IPS DF 4.7 (cell line): ENCODE measurements around the gene GFY.

ENCODE experiments used
- DNase-seq: peaks from one replicate; pipeline ENCODE4 v3.0.0-alpha.2; 2013; ENCODE audit warnings: low spot score; ENCODE audit errors: extremely low read depth

The GFY gene

GRCh38 chr19:49427855-49428546 lies 2.8 kb downstream of the GFY start:
- DNase-seq = no peak

GRCh38 chr19:49428547-49429451 lies 3.6 kb downstream of the GFY start:
- DNase-seq = no peak

GRCh38 chr19:49430172-49430677 lies 5.0 kb downstream of the GFY start:
- no peak for DNase-seq

GRCh38 chr19:49430678-49431329 lies 5.6 kb downstream of the GFY start:
- DNase-seq = no peak

GRCh38 chr19:49431330-49431749 lies 6.2 kb downstream of the GFY start:
- no peak for DNase-seq

- no peak for DNase-seq
Measured at GRCh38 chr19:49432141-49433073, 7.2 kb downstream of the GFY start.

GRCh38 chr19:49433240-49433901 lies 8.2 kb downstream of the GFY start:
- no peak for DNase-seq

GRCh38 chr19:49434907-49435583 lies 9.9 kb downstream of the GFY start:
- no peak for DNase-seq

- no peak for DNase-seq
Measured at GRCh38 chr19:49435670-49436069, 10.5 kb downstream of the GFY start.

- DNase-seq = no peak
Measured at GRCh38 chr19:49436381-49437017, 11.3 kb downstream of the GFY start.

- no peak for DNase-seq
Measured at GRCh38 chr19:49437231-49437630, 12.0 kb downstream of the GFY start.

- DNase-seq = no peak
Measured at GRCh38 chr19:49438261-49438660, 13.1 kb downstream of the GFY start.

GRCh38 chr19:49439836-49440235 lies 14.6 kb downstream of the GFY start:
- DNase-seq = no peak

- DNase-seq = no peak
Measured at GRCh38 chr19:49440439-49441209, 15.4 kb downstream of the GFY start.

- no peak for DNase-seq
Measured at GRCh38 chr19:49441210-49441959, 16.2 kb downstream of the GFY start, which contains the start of gene SLC17A7. Gene SLC17A7, minus strand, starts transcription at chr19:49441527. Its CDS starts 148 bp downstream, at chr19:49441379.

- DNase-seq = no peak
Measured at GRCh38 chr19:49441960-49442350, 16.8 kb downstream of the GFY start.

GRCh38 chr19:49442354-49442753 lies 17.2 kb downstream of the GFY start:
- no peak for DNase-seq
